ENCODE results near the gene AIFM2. TPM values are rescaled to one million over a fixed set of nuclear protein-coding genes. Genes with fewer than 3 reads are reported as not detected.

AIFM2 gene
- total RNA-seq, result 8.2 and 9.1 TPM in 2 replicates

GRCh38 chr10:70132098-70133029 lies at the start of gene AIFM2:
Gene AIFM2, minus strand, starts transcription at chr10:70132825. Its CDS starts 8,741 bp downstream, at chr10:70124084.

GRCh38 chr10:70146489-70147258 lies 14.0 kb upstream of the AIFM2 start, which contains the start of gene TYSND1:
Gene TYSND1, minus strand, starts transcription at chr10:70146700. Its CDS starts 114 bp downstream, at chr10:70146586.

Other genes starting within 250 kb of the AIFM2 start
- 12.9 and 15.3 TPM in 2 replicates for gene MACROH2A2, start 80.0 kb downstream of the AIFM2 start, total RNA-seq
- gene TYSND1, start 13.9 kb upstream of the AIFM2 start, total RNA-seq, result 8.0 and 8.2 TPM in 2 replicates
- 272 and 291 TPM in 2 replicates for gene SAR1A, start 37.7 kb upstream of the AIFM2 start, total RNA-seq
- 234 and 268 TPM in 2 replicates for gene PPA1, start 100.6 kb upstream of the AIFM2 start, total RNA-seq
- gene NPFFR1, start 151.2 kb upstream of the AIFM2 start, total RNA-seq, result not detected in 2 replicates
- 5.2 and 6.4 TPM in 2 replicates for gene LRRC20, start 249.8 kb upstream of the AIFM2 start, total RNA-seq